ENCODE data around the gene PRKN.

DNA sequence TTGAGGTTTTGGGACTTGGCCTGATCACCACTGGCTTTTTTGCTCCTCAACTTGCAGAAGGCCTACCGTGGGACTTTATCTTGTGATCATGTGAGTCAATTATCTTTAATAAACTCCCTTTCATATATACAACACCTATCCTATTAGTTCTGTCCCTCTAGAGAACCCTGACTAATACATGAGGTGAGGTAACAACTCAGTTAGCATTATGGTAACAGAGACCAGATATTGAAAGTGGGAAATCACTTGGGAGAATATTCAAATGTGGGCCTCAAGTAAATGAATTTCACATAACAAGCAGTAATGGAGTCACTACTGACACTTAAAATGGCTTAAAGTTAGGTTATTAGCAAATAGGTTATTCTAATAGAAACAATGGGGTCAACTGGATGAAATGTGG lies 1015.6 kb downstream of the PRKN start:
- TF ChIP-seq, protein P1, sequence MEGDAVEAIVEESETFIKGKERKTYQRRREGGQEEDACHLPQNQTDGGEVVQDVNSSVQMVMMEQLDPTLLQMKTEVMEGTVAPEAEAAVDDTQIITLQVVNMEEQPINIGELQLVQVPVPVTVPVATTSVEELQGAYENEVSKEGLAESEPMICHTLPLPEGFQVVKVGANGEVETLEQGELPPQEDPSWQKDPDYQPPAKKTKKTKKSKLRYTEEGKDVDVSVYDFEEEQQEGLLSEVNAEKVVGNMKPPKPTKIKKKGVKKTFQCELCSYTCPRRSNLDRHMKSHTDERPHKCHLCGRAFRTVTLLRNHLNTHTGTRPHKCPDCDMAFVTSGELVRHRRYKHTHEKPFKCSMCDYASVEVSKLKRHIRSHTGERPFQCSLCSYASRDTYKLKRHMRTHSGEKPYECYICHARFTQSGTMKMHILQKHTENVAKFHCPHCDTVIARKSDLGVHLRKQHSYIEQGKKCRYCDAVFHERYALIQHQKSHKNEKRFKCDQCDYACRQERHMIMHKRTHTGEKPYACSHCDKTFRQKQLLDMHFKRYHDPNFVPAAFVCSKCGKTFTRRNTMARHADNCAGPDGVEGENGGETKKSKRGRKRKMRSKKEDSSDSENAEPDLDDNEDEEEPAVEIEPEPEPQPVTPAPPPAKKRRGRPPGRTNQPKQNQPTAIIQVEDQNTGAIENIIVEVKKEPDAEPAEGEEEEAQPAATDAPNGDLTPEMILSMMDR (IDR thresholded peaks at IDR 0.05): no peak
- TF ChIP-seq POLR2A (IDR thresholded peaks at IDR 0.05): no peak

All from thyroid gland (tissue), 4 donors.